HEK293 (cell line): ENCODE results near the gene TCEAL8.

Experiments used
- CTCF ChIA-PET: fragments of 350-600 bp; formaldehyde crosslinking; extraction: SDS; loops from one replicate; lab custom pipeline; 2021; ENCODE audit warnings: antibody characterized with exemption; lab: Yijun Ruan, JAX
- POLR2A ChIA-PET: fragments of 300-600 bp; formaldehyde crosslinking; extraction: SDS; loops from one replicate; lab custom pipeline; 2020; ENCODE audit warnings: antibody characterized with exemption, inconsistent platforms; lab: Yijun Ruan, JAX
- H3K27ac ChIP-seq: fragments of 200-500 bp; sonication (Bioruptor generic); 2 replicates; pipeline ENCODE4 v1.5.1; 2014; ENCODE audit warnings: low read depth, low read length, control low read depth, inconsistent platforms; ENCODE audit errors: extremely low read depth
- H3K36me3 ChIP-seq, 2 experiments: fragments of 200-500 bp in 1 of 2; sonication (Bioruptor generic) in 1 of 2; 1 replicate in 1 of 2; 2 replicates in 1 of 2; pipeline ENCODE4 v1.5.1; 2014 to 2017; ENCODE audit warnings: inconsistent platforms in 2 of 2, low read length in 2 of 2; ENCODE audit not compliant: control insufficient read depth in 2 of 2, insufficient read depth in 1 of 2
- H3K4me1 ChIP-seq: fragments of 200-500 bp; sonication (Bioruptor generic); 2 replicates; pipeline ENCODE4 v1.5.1; 2014; ENCODE audit warnings: mild to moderate bottlenecking, low read length, inconsistent platforms; ENCODE audit not compliant: control insufficient read depth, insufficient read depth
- H3K4me3 ChIP-seq: 2 replicates; pipeline ENCODE4 v1.5.1; 2011; ENCODE audit warnings: low read depth, mild to moderate bottlenecking, control low read depth, low read length, moderate library complexity
- H3K9me3 ChIP-seq: fragments of 200-500 bp; sonication (Bioruptor generic); 2 replicates; pipeline ENCODE4 v1.5.1; 2014; ENCODE audit warnings: low read depth, low read length, inconsistent platforms; ENCODE audit not compliant: control insufficient read depth, insufficient read depth
- BCL11B ChIP-seq: fragments of 450-650 bp; formaldehyde crosslinking; IDR thresholded peaks from 2 replicates; pipeline ENCODE4 v1.5.1; 2016; ENCODE audit warnings: low read depth, missing biosample characterization, missing genetic modification characterization
- CTCF ChIP-seq: fragments of 450-650 bp; formaldehyde crosslinking; IDR thresholded peaks from 2 replicates; pipeline ENCODE4 v1.5.1; 2016; ENCODE audit warnings: missing biosample characterization, missing genetic modification characterization
- KLF1 ChIP-seq: fragments of 450-650 bp; formaldehyde crosslinking; IDR thresholded peaks from 2 replicates; pipeline ENCODE4 v1.5.1; 2016; ENCODE audit warnings: missing biosample characterization, missing genetic modification characterization
- MYNN ChIP-seq: fragments of 450-650 bp; formaldehyde crosslinking; IDR thresholded peaks from 2 replicates; pipeline ENCODE4 v1.5.1; 2016; ENCODE audit warnings: missing biosample characterization, missing genetic modification characterization, borderline replicate concordance
- PRDM1 ChIP-seq: fragments of 450-650 bp; formaldehyde crosslinking; IDR thresholded peaks from 2 replicates; pipeline ENCODE4; 2016; ENCODE audit warnings: missing biosample characterization, missing genetic modification characterization
- SP3 ChIP-seq: fragments of 450-650 bp; formaldehyde crosslinking; IDR thresholded peaks from 2 replicates; pipeline ENCODE4 v1.5.1; 2016; ENCODE audit warnings: missing biosample characterization, missing genetic modification characterization
- TCF7L2 ChIP-seq: IDR thresholded peaks from 2 replicates; pipeline ENCODE4 v1.6.1; 2011; ENCODE audit warnings: low read depth, mild to moderate bottlenecking, inconsistent platforms, low read length, moderate library complexity, borderline replicate concordance
- ZBTB7A ChIP-seq: fragments of 450-650 bp; formaldehyde crosslinking; IDR thresholded peaks from 2 replicates; pipeline ENCODE4 v1.5.1; 2016; ENCODE audit warnings: low read depth, missing biosample characterization, missing genetic modification characterization
- ZIC2 ChIP-seq: fragments of 450-650 bp; formaldehyde crosslinking; IDR thresholded peaks from 2 replicates; pipeline ENCODE4 v1.5.1; 2016; ENCODE audit warnings: missing biosample characterization, missing genetic modification characterization
- ZNF169 ChIP-seq: fragments of 450-650 bp; formaldehyde crosslinking; IDR thresholded peaks from 2 replicates; pipeline ENCODE4 v1.5.1; 2016; ENCODE audit warnings: missing biosample characterization, missing genetic modification characterization
- ZNF19 ChIP-seq: fragments of 450-650 bp; formaldehyde crosslinking; IDR thresholded peaks from 2 replicates; pipeline ENCODE4; 2016; ENCODE audit warnings: missing biosample characterization, missing genetic modification characterization, low read depth
- ZNF530 ChIP-seq: fragments of 450-650 bp; formaldehyde crosslinking; IDR thresholded peaks from 2 replicates; pipeline ENCODE4 v1.5.1; 2016; ENCODE audit warnings: low read depth, missing biosample characterization, missing genetic modification characterization
- ZNF624 ChIP-seq: fragments of 450-650 bp; formaldehyde crosslinking; IDR thresholded peaks from 2 replicates; pipeline ENCODE4 v1.5.1; 2017; ENCODE audit warnings: missing biosample characterization, missing genetic modification characterization
- ZNF654 ChIP-seq: fragments of 450-650 bp; formaldehyde crosslinking; IDR thresholded peaks from 2 replicates; pipeline ENCODE4 v1.5.1; 2016; ENCODE audit warnings: low read depth, missing biosample characterization, missing genetic modification characterization
- ZNF658 ChIP-seq: fragments of 450-650 bp; formaldehyde crosslinking; IDR thresholded peaks from 2 replicates; pipeline ENCODE4; 2016; ENCODE audit warnings: missing biosample characterization, missing genetic modification characterization
- ZNF660 ChIP-seq: fragments of 450-650 bp; IDR thresholded peaks from 2 replicates; pipeline ENCODE4 v1.5.1; 2018; ENCODE audit warnings: missing biosample characterization, mild to moderate bottlenecking, missing genetic modification characterization
- ZNF701 ChIP-seq: fragments of 450-650 bp; formaldehyde crosslinking; IDR thresholded peaks from 2 replicates; pipeline ENCODE4 v1.5.1; 2016; ENCODE audit warnings: missing biosample characterization, missing genetic modification characterization
- ZSCAN23 ChIP-seq: fragments of 450-650 bp; formaldehyde crosslinking; IDR thresholded peaks from 2 replicates; pipeline ENCODE4 v1.5.1; 2016; ENCODE audit warnings: missing biosample characterization, missing genetic modification characterization
- TF ChIP-seq, protein P1 (sequence below): fragments of 450-650 bp; formaldehyde crosslinking; IDR thresholded peaks from 2 replicates; pipeline ENCODE4 v1.5.1; 2017; ENCODE audit warnings: missing biosample characterization, missing genetic modification characterization
- TF ChIP-seq, protein P2 (sequence below): fragments of 450-650 bp; formaldehyde crosslinking; IDR thresholded peaks from 2 replicates; pipeline ENCODE4 v1.5.1; 2016; ENCODE audit warnings: missing biosample characterization, missing genetic modification characterization, borderline replicate concordance

TCEAL8 gene

DNA sequence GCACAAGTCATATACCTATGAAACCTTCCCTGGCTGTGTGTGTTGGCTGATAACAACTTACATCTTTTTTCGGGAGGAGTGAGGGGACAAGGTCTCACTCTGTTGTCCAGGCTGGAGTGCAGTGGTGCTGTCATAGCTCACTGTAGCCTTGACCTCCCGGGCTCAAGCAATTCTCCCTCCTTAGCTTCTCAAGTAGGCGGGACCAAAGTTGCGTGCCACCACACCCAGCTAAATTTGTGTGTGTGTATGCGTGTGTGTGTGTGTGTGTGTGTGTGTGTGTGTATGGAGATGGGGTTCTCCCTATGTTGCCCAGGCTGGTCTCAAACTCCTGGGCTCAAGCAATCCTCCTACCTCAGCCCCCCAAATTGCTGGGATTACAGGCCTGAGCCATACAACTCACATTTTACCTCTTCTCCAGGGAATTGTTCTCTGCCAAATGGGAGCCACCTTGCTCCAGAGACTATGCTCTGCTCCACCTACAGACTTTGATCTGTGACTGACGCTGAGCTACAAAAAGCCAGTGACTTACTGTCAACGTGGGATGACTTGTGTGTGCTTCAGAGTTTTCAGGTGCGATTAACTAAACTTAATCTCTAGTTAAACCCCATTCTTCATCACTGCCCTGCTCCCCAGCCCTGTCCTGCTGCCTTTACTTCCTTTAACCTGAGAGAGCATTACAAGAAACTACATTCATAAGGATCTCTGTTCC is 42.1 kb downstream of the TCEAL8 start:
- ChIA-PET POLR2A (no interaction called here), CTCF (interaction anchor here (0.6 to 1.2 kb wide), 4 partner anchors 12 to 1112 kb away, joined by 3 to 4 read pairs (median 3); no protein-coding TSS in a partner anchor)
- TF ChIP-seq, protein P1, sequence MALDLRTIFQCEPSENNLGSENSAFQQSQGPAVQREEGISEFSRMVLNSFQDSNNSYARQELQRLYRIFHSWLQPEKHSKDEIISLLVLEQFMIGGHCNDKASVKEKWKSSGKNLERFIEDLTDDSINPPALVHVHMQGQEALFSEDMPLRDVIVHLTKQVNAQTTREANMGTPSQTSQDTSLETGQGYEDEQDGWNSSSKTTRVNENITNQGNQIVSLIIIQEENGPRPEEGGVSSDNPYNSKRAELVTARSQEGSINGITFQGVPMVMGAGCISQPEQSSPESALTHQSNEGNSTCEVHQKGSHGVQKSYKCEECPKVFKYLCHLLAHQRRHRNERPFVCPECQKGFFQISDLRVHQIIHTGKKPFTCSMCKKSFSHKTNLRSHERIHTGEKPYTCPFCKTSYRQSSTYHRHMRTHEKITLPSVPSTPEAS (tag by site-specific recombination) = peak; percentile 56
- TF ChIP-seq MYNN (tag by site-specific recombination) (no peak), ZBTB7A (no peak), ZNF530 (tag by site-specific recombination) (no peak), TCF7L2 (no peak), KLF1 (tag by site-specific recombination) (peak; percentile 12; the same call in 1 of the 2 replicates)
- TF ChIP-seq, all 188 proteins: peak for 2
- Histone ChIP-seq H3K9me3 (no peaks in the 10 kb centered on the region), H3K27ac (no peak overlapping the region), H3K4me3 (no peak overlapping the region), H3K36me3 (peaks cover 0 to 16% of the 10 kb centered on the region in 2 experiments; a peak in 2 of 3 replicates), H3K4me1 (0 out of 2 replicates have a peak, but pooled peaks cover 2% of the 10 kb centered on the region)

DNA sequence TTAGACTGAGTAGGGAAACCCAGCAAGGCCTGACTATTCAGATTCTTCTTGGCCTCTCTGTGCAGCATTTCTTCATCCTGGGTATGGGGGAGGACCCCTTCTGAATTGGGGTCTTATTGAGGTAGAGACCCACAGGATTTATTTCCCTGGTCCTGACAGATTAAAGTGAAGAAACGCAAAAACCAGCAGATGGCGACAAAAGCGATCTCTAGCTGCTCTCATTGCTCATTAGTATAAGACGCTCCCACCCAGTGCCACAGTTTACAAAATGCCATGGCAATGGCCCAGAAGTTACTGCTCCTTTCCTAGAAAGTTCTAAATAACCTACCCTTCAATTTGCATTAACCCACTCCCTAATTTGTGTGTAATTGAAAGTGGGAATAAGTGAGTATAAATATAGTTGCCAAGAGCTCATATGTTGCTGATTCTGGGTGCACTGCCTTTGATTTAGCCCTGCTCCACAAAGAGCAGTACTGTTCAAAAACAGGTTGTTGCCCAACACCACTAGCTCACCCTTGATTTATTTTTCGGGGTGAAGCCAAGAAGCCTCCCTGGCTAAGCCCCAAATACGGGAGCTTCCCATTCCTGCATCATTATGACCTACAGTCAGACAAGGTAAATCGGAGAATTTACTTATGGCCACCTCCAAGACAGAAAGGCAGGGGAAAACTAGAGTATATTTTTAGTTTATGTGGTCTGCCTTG is 43.8 kb downstream of the TCEAL8 start:
- Histone ChIP-seq H3K9me3 (no peaks in the 10 kb centered on the region), H3K4me3 (no peak overlapping the region), H3K36me3 (peaks cover 0 to 3% of the 10 kb centered on the region in 2 experiments; a peak in 1 of 3 replicates), H3K27ac (no peak overlapping the region), H3K4me1 (no peaks in the 10 kb centered on the region)
- no peak for TF ChIP-seq ZNF19 (tag by site-specific recombination)
- no peak for TF ChIP-seq PRDM1 (tag by site-specific recombination)
- TF ChIP-seq ZNF660 = peak; percentile 12; the same call in 1 of the 2 replicates
- TF ChIP-seq ZNF658 (tag by site-specific recombination) = no peak
- no peak for TF ChIP-seq ZSCAN23
- TF ChIP-seq CTCF (tag by site-specific recombination) = 0 out of 2 replicates have a peak, but pooled peaks have one; percentile 13
- no peak for TF ChIP-seq SP3 (tag by site-specific recombination)
- no peak for TF ChIP-seq ZIC2
- TF ChIP-seq ZNF654 (tag by site-specific recombination) = peak; percentile 60
- TF ChIP-seq ZNF624 (tag by site-specific recombination) = no peak
- no peak for TF ChIP-seq BCL11B
- TF ChIP-seq ZNF701 (tag by site-specific recombination) = no peak
- TF ChIP-seq, protein P2, sequence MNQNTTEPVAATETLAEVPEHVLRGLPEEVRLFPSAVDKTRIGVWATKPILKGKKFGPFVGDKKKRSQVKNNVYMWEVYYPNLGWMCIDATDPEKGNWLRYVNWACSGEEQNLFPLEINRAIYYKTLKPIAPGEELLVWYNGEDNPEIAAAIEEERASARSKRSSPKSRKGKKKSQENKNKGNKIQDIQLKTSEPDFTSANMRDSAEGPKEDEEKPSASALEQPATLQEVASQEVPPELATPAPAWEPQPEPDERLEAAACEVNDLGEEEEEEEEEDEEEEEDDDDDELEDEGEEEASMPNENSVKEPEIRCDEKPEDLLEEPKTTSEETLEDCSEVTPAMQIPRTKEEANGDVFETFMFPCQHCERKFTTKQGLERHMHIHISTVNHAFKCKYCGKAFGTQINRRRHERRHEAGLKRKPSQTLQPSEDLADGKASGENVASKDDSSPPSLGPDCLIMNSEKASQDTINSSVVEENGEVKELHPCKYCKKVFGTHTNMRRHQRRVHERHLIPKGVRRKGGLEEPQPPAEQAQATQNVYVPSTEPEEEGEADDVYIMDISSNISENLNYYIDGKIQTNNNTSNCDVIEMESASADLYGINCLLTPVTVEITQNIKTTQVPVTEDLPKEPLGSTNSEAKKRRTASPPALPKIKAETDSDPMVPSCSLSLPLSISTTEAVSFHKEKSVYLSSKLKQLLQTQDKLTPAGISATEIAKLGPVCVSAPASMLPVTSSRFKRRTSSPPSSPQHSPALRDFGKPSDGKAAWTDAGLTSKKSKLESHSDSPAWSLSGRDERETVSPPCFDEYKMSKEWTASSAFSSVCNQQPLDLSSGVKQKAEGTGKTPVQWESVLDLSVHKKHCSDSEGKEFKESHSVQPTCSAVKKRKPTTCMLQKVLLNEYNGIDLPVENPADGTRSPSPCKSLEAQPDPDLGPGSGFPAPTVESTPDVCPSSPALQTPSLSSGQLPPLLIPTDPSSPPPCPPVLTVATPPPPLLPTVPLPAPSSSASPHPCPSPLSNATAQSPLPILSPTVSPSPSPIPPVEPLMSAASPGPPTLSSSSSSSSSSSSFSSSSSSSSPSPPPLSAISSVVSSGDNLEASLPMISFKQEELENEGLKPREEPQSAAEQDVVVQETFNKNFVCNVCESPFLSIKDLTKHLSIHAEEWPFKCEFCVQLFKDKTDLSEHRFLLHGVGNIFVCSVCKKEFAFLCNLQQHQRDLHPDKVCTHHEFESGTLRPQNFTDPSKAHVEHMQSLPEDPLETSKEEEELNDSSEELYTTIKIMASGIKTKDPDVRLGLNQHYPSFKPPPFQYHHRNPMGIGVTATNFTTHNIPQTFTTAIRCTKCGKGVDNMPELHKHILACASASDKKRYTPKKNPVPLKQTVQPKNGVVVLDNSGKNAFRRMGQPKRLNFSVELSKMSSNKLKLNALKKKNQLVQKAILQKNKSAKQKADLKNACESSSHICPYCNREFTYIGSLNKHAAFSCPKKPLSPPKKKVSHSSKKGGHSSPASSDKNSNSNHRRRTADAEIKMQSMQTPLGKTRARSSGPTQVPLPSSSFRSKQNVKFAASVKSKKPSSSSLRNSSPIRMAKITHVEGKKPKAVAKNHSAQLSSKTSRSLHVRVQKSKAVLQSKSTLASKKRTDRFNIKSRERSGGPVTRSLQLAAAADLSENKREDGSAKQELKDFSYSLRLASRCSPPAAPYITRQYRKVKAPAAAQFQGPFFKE = no peak
- no peak for TF ChIP-seq ZNF169 (tag by site-specific recombination)
- CTCF ChIA-PET = interaction anchor here (0.6 to 2.5 kb wide), 29 partner anchors 10 to 1478 kb away, joined by 3 to 21 read pairs (median 5); no protein-coding TSS in a partner anchor
- POLR2A ChIA-PET = no interaction called here
